Renal pelvis (tissue), 4 donors: ENCODE results near the gene RAPGEF4. TPM values are rescaled to one million over a fixed set of nuclear protein-coding genes. Genes with fewer than 3 reads are reported as not detected.
"Not testable (repeated sequence)": the region's sequence is repeated elsewhere in the genome, so short reads cannot be mapped to it uniquely, and the experiment has no call there.

Experiments
- DNase-seq: peaks from one replicate; pipeline ENCODE4 v3.0.0-alpha.2; 2013
- polyA plus RNA-seq, 3 donors: library from polyadenylated mRNA; unstranded; fragments of 120-200 nt; gene quantifications; one replicate each; pipeline ENCODE4 v1.2.1, GENCODE V29; 2013; ENCODE audit not compliant: insufficient read length in 3 of 3

The RAPGEF4 gene
- polyA plus RNA-seq, 3 donors: 7.9 to 13.0 (median 10.2) TPM

GRCh38 chr2:173032032-173032431 is 296.4 kb downstream of the RAPGEF4 start:
- no peak for DNase-seq

- no peak for DNase-seq
Measured at GRCh38 chr2:173033084-173033483, 297.4 kb downstream of the RAPGEF4 start.

DNA sequence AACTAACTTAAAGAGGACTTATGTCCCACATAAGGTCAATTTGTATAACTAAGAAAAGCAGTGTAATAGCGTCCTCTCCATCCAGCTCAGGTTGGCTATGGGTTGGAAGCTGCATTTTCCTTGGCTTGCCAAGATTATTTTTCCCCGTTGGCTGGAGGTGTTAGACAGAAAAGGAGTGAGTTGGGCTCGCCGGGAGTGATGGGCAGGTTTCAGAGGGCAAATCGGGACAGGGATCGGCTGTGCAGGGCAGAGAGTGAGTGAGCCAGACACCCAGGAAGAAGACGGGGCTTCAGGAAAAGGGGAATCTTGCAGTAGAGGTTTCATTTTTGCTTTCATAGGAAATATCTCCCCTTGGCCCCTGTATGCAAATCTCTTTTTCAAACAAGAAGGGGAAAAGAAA is 298.5 kb downstream of the RAPGEF4 start:
- DNase-seq: no peak

GRCh38 chr2:173037245-173038120 is 301.8 kb downstream of the RAPGEF4 start:
- no peak for DNase-seq

- DNase-seq: not testable (repeated sequence)
Measured at GRCh38 chr2:173038257-173038656, 302.6 kb downstream of the RAPGEF4 start.

DNA sequence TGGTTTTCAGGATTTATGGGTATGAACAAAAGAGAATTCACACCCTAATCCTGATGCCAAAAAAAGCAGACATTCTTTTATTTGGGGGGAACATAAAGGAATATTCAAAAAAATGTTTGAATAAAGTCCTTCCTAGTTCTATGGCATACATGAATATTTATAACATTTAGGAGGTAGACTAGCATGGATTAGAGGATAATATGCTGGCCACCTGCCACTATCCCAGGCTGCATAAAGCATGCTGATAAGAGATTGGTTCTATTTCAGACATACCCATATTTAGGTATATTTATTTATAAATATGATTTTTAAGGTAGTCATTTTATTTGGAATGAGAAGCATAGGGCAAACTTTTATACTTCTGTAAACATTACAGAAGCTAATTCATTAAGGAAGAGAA is 305.1 kb downstream of the RAPGEF4 start:
- DNase-seq: no peak

DNA sequence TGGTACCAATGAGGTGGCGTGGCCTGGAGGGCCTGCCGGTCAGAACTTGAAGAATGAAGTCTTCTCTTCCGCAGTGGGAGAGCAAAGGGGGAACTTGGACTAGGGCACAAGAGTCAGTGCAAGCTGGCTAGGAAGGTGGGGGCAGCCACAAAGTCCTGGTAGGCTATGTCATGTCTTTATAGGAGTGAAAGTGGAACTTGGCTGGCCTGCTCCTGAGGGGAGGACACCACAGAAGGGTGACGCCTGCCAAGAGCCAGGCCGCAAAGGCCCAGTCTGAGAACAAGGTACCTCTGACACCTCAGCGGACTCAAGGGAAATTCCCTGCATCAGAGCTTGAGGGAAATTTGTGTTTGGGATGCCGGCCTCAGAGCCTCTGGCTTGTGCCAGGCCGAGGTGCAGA is 307.8 kb downstream of the RAPGEF4 start:
- no peak for DNase-seq

DNA sequence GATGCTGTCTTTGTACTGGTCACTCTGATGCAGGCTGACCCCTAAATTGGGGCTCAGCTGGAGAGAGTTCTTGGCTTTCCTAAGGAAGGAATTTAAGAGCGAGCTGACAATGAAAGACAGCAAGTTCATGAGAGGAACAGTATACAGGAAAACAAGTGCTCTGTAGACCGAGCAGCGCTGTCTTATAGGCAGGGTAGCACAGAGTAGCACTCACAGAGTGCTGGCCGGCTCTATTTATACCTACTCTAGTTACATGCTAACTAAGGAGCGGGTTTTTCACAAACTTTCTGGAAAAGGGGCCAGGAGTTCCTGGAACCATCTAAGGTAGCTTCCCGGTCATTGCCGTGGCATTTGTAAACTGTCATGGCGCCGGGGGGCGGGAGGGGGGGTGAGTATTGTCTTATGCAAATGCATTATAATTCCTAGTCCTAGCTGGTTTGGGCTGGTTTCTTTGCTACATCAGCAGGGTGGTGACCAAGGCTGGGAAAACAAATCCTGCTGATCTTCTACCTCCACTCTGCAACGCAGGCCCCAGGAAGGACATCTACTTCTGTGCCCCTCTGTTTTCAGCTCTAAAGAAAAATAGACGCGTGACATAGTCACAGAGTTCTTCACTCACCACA is 308.4 kb downstream of the RAPGEF4 start:
- no peak for DNase-seq

DNA sequence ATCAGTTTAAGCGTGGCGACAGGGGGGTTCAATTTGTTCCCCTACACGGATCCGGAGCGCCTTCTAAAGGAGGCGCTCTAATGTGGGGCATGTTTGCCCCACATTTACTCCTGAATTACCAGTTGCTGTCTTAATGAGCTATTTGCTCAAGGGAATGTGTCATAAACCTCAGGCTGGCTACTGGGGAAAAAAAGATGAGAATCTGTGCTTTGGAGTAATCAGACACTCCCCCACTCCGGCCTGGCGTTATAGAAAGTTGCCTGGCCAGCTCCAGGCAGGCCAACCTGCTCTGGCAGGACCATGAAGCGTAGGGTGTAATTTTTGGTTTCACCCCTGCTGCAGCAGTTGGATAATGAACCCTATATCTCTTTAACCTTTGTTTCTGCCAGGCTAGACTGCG is 309.0 kb downstream of the RAPGEF4 start:
- no peak for DNase-seq

- no peak for DNase-seq
Measured at GRCh38 chr2:173045181-173045580, 309.5 kb downstream of the RAPGEF4 start.

DNA sequence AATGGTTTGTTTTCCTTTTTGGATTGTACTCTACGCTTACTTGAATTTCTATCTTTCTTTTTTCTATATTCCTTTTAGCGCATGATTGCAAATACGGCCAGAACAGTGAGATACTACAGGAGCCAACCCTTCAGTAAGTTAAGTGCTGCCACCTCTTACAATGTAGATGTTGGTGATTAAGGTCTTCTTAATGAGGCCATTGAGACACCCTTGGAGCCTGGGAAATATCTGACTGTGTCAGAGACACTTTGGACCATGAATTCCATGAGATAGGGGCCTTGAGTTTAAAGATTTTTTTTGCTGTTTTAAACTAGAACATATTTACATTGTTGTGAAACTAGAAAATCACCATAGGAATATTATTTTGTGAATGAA is 312.9 kb downstream of the RAPGEF4 start:
- DNase-seq: no peak

- no peak for DNase-seq
Measured at GRCh38 chr2:173048897-173049661, 313.4 kb downstream of the RAPGEF4 start.

DNA sequence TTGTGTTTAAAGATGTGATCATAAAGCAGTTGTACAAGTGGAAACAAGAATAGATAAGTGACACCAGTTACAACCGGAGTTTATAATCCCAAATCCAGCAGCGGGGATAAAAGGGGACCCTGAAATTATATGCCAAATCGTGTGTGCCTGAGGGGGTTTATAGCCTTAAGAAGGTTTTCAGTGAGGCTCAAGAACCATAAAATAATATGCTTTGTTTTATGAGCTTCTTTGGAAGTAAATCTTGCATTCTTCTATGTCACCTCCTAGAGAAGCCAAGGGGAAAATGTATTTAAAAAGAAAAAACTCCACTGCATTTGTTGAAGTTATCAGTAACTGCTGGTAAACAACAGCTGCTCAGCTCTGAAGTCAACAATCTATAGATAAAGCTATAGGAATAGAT is 314.2 kb downstream of the RAPGEF4 start:
- DNase-seq: no peak

DNA sequence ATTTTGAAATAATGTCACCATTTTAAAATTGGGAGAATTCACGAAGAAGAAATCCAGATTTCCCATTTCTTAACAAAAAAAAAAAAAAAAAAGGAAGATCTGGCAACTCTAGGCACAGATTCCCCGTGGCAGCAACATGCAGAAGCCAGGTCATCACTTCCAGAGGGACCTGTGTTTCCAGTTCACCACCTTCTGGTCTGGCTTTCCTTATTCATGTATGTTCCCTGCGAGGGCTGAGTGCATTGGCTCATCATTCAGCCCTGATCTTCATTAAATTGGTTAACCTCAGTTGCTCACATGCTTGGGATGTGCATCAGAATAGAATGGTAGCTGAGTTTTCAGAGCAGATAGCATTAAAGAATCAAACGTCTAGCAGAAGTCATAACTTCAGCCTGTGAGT is 315.0 kb downstream of the RAPGEF4 start:
- DNase-seq: no peak

DNA sequence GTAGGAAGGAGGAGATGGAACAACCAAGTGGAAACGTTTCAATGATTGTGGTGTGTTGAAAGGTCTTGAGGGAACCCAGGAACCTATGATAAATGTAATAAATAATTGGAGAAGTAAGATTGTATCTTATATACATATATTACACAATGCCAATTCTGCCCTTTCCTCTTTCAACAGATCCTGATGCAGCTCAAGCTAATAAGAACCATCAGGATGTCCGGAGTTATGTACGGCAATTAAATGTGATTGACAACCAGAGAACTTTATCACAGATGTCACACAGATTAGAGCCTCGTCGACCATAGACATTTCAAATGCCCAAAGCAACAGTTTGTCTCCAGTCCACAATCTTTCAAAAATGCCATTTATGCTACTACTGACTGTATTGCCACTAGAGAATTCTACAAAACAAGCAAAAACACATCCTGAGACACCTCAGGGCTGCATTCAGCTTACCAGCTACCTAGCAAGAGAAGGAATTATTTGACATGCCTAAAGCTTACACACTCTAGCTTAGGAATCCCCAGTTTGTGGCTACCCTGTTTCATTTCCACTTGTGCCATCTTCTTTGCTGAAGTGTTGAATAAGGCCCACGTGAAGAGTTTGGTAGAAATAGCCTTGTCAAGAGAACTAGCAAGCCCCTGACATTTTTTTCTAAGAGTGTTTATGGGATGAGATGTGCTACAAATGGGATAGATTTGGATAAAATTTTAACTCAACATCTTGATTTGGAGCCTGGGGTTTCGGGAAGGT is 316.0 kb downstream of the RAPGEF4 start:
- no peak for DNase-seq

- no peak for DNase-seq
Measured at GRCh38 chr2:173053043-173053699, 317.5 kb downstream of the RAPGEF4 start.

DNA sequence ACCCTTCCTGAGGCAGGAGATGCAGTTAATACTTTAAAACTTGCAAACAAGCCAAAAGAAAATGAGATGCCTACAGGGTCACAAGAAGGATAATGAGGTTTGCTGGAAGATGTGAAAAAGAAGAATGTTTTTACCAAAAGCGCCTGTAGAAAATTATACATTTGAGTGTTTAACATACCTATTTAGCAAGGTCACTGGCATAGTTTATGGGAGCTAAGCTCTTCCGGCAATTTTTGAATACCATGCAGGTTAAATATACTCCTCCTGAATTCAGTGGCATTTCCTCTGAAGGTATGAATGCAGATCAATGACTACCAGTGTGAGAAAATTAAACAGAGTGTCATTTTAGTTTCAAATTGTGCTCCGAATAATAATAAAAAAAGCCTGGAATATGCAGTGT is 318.8 kb downstream of the RAPGEF4 start:
- DNase-seq: no peak

DNA sequence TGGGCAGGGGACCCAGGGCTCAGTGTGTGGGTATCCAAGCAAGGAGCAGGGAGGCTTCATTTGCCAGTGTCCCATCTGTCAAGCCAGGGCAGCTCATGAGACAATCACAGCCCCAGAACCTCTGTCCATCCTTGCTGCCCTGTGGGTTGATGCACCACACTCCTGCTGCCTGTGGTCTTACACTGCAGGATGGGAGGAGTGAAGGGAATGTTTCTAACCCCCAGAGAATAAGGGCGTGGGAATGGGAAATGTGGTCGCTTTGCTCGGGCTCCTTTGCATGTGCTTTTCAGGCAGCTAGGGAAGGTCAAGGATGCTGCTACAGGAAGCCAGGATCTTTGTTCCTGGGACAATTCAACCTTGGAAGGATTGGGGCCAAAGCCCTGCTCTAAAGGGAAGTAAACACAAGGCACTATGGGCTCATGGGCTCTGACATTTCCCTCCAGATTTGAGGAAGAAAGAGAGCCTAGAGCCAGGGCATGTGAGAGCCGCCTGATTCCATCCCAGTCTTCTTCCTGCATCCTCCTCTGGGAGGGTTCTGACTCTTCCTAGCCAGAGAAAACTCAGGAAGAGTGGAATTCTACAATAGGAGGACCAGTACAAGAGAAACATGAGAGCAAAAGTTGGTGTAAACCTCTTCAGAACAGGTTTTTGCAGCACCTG is 321.2 kb downstream of the RAPGEF4 start:
- DNase-seq: no peak

DNA sequence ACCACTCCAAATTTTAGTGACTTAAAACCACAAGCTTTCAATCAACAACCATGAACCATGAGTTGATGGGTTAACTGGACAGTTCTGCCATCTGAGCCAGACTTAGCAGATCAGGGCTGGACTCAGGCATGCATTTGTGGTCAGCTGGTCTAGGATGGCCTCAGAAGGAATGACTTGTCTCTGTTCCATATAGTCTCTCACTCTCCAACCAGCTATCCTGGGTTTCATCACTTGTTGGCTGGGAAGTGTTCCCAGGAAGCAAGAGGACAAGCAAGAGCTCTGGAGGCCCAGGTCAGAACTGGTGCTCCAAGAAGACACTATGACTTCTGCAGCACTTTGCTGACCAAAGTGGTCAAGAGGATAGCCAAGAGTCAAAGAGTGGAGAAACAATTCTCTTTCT is 322.5 kb downstream of the RAPGEF4 start:
- DNase-seq: no peak

DNA sequence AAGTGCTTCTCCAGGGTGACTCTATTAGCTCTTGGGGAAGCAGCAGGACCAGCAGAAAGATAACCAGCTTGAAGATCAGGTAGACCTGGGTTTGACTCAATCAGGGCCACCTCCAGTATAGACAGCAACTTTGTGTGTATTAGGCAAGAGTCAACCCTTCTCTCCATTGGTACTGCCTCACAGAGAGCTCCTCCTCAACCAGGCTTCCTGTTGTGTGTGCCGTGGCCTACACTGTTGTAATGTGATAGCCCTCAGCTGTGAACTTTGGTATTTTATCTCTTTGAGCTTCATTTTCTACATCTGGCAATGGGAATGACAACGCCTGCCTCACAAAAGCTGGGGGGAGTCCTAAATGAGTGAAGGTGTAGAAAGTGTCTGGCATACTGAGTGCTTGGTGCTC is 323.0 kb downstream of the RAPGEF4 start:
- no peak for DNase-seq

DNA sequence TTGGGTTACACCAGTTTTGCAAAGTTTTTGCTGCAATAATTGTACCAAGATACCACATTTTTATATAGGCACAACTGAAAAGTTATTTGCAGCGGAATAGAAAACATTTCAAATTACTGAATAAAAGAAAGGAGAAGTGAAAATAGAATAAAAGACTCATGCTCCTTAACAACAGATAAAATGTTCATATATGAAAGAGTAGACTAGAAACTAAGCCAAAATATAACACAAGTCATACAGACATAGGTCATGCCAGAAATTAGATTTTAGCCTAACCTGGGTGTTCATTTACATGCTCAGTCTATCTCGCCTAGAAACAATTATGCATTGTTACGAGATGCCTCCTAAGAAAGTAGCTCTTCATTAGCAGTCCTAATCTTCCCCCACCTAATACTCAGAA is 323.6 kb downstream of the RAPGEF4 start:
- DNase-seq: no peak
